CD4-positive, alpha-beta T cell treated with Interleukin-15 for 4 hours (primary cell): ENCODE measurements around the gene SLC2A3.
"Not testable (repeated sequence)": the region's sequence is repeated elsewhere in the genome, so short reads cannot be mapped to it uniquely, and the experiment has no call there.

Experiments used
- DNase-seq: peaks from one replicate; pipeline ENCODE4 v3.0.0-alpha.2; 2020; ENCODE audit warnings: low spot score

The SLC2A3 gene

DNA sequence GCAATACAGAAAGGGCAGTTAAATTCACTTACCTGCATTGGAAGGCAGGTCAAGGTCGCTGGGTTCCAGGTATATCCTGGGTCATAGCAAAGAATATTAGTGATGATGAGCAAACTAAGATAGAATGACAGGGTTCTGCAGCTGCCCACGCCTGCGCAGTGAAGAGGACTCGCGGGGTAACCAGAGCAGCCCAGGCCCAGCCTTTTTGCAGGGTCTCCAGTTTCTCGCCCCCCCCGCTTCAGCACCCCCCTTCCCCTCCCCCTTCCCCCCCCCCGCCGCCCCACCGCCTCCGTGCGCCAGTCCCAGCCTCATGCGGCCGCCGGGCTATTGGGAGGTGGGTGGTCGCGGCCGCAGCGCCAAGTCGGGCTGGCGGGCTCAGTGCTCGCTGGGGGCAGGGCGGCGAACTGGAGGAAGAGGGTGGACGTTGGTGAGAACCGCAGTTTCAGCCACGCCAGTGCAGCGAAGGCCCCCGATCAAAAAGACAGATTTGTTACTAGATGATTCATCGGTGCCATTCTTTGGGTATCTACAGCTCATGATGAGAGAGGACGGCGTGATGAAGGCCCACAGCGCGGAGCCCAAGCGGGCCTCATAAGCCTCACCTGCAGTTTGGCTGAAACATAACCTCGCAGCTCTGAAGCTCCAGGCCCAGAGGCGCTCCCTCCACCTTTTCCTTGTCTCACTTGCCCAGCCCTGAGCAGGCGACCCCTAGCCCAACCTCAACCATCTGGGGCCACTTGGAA, 20.2 kb downstream of the SLC2A3 start:
- no peak for DNase-seq

DNA sequence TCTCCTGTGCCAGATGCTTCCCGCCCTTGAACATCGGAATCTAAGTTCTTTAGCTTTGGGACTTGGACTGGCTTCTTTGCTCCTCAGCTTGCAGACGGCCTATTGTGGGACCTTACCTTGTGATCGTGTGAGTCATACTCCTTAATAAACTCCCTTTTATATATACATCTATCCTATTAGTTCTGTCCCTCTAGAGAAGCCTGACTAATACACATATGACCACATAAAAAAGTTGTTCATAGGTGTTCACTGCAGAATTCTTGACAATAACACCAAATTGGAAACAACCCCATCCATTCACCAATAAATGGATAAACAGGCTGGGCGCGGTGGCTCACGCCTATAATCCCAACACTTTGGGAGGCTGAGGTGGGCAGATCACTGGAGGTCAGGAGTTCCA, 25.9 kb downstream of the SLC2A3 start:
- not testable (repeated sequence) for DNase-seq

DNA sequence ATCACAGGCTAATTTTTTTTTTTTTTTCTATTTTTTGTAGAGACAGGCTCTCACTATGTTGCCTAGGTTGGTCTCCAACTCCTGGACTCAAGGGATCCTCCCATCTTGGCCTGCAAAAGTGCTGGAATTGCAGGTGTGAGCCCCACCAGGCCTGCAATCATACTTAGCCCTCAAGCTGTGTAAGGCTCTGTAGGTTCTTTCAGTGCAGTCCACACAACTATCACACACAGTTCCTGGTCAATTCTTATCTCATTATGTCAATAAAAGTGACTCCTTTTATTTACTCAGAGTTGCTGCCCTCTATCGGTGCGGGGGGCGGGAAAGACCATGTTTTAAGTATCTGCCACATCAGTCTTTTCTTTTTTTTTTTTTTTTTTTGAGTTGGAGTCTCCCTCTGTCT, 29.0 kb downstream of the SLC2A3 start:
- no peak for DNase-seq

DNA sequence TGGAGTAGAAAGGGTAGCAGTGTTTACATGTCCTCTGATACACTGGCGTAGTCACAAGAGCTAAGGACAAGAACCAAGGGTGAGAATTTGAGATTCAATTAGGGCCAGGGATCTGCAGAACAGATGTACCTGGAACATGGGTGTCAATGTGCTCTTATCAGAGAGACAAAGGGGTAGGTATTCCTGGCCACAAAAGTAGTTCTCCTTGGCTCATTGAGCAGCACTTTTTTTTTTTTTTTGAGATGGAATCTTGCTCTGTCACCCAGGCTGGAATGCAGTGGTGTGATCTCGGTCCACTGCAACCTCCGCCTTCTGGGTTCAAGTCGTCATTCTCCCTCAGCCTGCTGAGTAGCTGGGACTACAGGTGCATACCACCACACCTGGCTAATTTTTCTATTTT, 29.7 kb downstream of the SLC2A3 start:
- not testable (repeated sequence) for DNase-seq

DNA sequence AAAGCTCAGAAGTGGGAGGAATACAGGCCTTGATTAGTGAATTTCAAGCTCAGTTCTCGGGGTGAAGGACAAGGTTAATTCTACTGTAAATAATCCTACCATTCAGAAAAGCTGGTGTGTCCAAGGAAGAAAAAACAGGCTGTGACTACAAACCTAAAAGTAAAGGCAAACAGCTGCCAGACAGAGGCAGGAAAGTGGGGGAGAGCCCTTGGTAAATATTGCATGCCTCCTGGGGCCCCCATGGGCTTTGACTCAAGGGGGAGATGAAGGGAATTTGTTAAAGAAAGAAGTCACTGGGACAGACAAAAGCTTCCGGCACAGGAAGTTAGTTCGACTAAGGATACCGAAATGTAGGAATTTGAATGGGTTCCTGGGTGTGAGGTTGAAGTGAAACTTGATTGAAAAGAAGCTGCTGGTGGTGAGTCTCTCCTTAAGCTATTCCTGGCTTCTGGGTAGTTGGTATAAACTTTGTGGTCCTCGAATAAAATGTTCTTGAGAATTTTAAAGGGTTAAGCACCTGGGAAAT, 30.3 kb downstream of the SLC2A3 start:
- not testable (repeated sequence) for DNase-seq

DNA sequence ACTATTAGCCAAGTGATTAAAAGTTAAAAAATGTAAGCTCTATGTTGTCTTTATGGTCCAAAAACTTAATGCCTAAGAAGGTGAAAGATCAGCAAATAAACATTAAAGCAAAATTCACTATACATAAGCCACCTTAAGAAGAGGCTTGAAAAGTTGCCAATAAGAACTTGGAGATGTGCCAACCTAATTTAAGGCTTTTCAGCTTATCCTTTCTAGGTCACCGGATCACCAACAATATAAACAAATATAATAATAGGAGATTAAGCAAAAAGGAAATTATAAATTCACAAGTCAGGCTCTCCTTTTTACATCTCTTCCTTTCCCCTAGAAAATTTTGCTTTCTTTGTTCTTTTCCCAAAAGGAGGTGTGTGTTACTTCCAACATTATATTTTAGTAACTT, 30.9 kb downstream of the SLC2A3 start:
- no peak for DNase-seq

DNA sequence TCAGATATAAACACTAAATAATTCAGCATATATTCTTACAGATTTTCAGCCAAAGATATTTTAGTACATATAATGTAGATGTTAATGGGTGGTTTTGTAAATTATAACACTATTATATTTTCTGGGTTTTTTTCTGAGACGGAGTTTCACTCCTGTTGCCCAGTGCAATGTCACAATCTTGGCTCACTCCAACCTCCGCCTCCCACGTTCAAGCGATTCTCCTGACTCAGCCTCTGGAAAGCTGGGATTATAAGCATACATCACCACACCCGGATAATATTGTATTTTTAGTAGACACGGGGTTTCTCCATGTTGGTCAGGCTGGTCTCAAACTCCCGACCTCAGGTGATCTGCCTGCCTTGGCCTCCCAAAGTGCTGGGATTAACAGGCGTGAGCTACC, 33.6 kb downstream of the SLC2A3 start:
- DNase-seq: not testable (repeated sequence)

DNA sequence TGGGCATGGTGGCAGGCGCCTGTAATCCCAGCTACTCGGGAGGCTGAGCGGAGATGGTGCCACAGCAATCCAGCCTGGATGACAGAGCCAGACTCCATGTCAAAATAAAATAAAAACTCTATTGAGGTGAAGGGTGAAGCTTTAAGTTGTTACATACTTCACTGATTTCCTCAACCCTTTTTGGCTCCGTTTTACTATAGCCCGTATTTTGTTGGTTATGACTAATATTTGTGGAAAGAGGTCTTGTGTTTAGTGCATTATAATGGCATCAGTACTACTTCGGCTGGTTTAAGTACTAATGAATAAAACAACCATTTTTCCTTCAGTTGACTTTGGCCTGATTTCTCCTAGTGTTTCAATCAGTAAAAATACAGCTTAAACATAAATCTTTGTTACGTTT, 36.2 kb downstream of the SLC2A3 start:
- no peak for DNase-seq

DNA sequence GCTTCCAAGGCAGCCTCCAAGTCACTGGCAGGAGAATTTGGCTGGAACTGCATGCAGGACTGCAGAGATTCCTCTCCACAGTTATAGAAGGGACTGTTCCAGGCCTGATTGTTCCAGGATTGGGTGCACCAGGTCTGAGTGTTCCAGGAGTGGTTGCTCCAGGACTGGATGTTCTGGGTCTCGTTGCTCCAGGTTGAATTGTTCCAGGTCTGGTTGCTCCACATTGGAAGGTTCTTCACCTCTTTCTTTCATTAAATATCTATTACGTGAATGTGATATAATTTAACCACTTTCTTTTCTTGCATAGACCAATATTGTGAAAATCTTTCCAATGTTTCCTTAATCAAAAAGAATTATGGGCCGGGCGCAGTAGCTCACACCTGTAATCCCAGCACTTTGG, 39.3 kb downstream of the SLC2A3 start:
- DNase-seq: not testable (repeated sequence)

DNA sequence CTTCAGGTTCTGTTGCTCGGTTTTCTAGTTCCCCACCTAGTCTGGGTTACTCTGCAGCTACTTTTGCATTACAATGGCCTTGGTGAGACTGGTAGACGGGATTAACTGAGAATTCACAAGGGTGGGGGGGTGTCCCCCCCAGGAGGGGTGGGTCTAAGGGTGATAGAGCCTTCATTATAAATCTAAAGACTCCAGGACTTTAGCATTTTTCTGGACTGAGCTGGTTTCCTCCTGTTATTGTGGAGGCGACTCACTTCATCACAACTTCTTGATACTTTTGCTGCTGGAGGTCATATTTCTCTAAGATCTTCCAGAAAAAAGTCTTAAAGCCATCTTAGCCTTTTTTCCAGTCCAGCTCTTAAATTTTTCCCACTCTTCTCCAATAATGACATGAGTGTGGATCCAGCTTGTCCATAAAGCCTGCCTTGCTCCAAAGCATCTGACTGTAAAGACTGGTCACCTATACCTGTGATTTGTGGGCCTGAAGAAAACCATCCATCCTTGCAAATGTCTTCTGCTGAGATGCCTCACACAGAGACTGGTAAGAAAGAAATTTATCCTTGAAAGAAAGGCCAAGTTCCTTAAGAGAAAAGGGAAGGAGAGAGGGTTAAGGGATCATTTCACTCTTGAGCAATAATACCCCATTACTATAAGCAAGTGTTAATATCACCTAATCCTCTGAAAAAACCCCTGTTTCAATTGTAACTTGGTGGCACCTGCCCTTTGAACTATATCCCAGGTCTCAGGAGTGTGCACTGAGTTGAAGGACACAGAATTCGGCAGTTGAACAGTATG, 43.6 kb downstream of the SLC2A3 start:
- no peak for DNase-seq

DNA sequence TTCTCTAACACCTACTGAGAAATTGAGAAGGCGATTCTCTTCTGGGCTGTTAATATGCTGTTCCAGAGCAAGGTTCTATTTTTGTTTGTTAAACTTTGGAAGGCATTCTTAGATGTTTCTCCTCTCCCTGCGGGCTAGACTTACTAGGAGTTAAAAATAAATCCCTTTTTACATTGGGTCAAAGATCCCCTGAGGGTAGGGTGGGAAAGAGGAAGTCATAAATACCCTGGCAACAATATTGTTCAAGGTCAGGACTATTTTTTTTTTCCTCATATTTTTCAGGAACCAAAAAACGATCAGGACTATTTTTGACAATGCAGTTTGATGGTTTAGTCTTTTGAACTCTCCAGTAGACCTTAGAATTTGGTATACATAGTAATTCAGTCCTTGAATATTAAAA, 51.3 kb downstream of the SLC2A3 start:
- DNase-seq: no peak

DNA sequence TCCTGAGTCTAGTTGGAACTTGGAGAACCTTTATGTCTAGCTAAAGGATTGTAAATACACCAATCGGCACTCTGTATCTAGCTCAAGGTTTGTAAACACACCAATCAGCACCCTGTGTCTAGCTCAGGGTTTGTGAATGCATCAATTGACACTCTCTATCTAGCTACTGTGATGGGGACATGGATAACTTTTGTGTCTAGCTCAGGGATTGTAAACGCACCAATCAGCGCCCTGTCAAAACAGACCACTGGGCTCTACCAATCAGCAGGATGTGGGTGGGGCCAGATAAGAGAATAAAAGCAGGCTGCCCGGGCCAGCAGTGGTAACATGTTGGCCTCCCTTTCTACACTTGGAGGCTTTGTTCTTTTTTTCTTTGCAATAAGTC, 54.3 kb downstream of the SLC2A3 start:
- not testable (repeated sequence) for DNase-seq

DNA sequence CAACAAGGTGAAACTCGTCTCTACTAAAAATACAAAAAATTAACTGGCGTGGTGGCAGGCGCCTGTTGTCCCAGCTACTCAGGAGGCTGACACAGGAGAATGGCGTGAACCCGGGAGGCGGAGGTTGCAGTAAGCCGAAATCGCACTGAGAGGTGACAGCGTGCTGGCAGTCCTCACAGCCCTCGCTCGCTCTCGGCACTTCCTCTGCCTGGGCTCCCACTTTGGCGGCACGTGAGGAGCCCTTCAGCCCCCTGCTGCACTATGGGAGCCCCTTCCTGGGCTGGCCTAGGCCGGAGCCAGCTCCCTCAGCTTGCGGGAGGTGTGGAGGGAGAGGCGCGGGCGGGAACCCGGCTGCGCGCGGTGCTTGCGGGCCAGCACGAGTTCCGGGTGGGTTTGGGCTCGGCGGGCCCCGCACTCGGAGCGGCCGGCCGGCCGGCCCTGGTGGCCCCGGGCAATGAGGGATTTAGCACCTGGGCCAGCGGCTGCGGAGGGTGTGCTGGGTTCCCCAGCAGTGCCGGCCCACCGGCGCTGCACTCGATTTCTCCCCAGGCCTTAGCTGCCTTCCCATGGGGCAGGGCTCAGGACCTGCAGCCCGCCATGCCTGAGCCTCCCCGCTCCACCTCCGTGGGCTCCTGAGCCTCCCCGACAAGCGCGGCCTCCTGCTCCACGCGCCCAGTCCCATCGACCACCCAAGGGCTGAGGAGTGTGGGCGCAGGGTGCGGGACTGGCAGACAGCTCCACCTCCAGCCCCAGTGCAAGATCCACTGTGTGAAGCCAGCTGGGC, 54.8 kb downstream of the SLC2A3 start:
- DNase-seq: not testable (repeated sequence)

DNA sequence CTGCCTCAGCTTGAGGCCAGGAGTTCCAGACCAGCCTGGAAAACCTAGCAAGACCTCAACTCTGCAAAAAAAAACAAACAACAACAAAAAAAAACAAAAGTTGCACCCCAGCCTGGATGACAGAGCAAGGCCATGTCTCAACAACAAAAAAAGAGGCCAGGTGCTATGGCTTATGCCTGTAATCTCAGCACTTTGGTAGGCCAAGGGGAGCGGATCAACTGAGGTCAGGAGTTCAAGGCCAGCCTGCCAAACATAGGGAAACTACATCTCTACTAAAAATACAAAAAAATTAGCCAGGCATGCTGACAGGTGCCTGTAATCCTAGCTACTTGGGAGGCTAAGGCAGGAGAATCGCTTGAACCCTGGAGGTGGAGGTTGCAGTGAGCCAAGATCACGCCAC, 56.7 kb downstream of the SLC2A3 start:
- no peak for DNase-seq

DNA sequence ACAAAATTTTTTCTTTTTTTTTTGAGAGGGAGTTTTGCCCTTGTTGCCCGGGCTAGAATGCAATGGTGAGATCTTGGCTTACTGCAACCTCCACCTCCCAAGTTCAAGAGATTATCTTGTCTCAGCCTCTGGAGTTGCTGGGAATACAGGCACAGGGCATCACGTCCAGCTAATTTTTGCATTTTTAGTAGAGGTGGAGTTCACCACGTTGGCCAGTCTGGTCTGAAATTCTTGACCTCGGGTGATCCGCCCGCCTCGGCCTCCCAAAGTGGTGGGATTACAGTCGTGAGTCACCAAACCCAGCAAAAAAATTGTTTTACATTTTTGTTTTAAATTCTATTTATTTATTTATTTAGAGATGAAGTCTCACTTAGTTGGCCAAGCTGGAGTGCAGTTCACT, 58.6 kb downstream of the SLC2A3 start:
- DNase-seq: no peak

DNA sequence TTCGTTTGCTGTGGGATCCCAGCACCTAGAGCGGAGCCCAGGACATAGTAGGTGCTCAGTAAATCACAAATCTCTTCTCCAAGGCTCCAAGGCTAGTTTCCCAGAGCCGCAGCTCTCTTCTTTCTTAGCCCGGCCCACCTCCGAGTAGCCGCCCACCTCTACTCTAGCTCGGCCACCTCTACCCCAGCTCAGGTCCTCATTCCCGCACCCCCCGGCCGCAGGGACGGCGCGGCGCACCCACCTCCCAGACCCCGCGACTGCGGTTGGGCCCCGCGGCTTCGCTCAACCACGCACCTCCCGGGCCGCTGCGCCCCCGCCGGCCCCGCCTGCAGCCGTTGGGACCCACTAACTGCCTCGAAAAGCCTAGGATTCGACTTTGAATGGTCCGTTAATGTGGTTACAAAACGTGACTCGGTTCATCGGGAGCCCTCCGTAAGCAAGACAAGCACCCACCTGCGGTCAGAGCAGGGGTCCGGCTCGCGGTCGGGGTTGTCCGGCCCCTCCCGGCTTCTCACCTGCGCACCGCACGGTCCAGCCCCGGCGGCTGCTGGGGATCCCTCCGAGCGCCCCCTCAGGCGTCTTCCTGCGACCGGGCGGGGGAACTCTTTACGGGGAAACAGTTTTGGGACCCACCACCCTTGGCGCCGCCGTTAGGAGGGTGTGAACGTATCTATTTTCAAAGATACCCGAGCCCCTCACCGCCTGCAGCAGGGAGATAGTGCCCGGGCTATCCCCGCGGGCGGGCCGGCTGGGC, 63.2 kb downstream of the SLC2A3 start, which contains the start of gene SLC2A14:
Gene SLC2A14 (minus strand): TSS at position 350 of the 754 bp plus-strand sequence. CDS start 3,035 bp downstream, outside the sequence.
- no peak for DNase-seq

DNA sequence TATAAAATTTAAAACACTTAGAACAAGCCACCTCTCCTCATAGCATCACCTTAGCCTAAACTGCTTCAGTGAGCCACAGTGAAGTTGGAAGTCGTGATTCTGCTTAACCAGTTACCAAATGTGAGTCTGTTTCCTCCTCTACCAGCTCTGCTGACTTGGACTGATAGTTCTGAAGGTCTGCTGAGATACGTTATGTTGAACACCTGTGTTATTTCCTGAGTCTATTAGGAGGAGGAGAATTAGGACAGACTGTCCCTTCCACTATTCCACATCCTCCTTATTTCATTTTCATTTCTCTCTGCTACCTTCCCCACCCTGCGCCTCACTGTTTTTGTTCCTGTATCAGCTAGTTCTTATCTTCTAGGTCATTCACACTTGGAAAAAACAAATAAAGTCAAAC, 65.7 kb downstream of the SLC2A3 start:
- DNase-seq: no peak
